Measurements from ENCODE around the gene DNAAF5. TPM values are rescaled to one million over a fixed set of nuclear protein-coding genes. Genes with fewer than 3 reads are reported as not detected.

The DNAAF5 gene
- total RNA-seq, 2 experiments from 2014 or later = 42.6 to 58.5 TPM

DNA sequence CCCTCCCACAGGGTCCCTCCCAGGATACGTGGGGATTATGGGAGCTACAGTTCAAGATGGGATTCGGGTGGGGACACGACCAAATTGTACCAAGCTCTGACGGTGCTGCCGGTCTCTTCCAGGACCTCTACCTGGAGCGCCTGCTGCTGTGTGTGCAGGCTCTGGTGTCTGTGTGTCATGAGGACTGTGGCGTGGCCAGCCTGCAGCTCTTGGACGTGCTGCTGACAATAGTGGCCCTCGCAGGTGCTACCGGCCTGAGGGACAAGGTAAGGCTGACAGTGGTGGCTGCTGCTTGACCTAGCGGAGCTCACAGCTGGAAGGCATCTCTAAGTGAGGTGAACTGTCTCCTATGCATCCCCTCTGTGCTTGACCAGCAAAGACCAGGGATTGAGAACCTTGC lies 35.1 kb downstream of the DNAAF5 start:
- TF ChIP-seq, protein P1, sequence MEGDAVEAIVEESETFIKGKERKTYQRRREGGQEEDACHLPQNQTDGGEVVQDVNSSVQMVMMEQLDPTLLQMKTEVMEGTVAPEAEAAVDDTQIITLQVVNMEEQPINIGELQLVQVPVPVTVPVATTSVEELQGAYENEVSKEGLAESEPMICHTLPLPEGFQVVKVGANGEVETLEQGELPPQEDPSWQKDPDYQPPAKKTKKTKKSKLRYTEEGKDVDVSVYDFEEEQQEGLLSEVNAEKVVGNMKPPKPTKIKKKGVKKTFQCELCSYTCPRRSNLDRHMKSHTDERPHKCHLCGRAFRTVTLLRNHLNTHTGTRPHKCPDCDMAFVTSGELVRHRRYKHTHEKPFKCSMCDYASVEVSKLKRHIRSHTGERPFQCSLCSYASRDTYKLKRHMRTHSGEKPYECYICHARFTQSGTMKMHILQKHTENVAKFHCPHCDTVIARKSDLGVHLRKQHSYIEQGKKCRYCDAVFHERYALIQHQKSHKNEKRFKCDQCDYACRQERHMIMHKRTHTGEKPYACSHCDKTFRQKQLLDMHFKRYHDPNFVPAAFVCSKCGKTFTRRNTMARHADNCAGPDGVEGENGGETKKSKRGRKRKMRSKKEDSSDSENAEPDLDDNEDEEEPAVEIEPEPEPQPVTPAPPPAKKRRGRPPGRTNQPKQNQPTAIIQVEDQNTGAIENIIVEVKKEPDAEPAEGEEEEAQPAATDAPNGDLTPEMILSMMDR (conservative IDR thresholded peaks at IDR 0.05; ENCODE audit: low read length) = no peak
- TF ChIP-seq EZH2phosphoT487 (IDR thresholded peaks at IDR 0.05; ENCODE audit: borderline replicate concordance, low read depth, low read length) = no peak
- intact Hi-C loops (cut with micrococcal nuclease; ENCODE audit: unreplicated experiment) = no loop called here
- no peaks in the 10 kb centered on the region for H3K9me2 ChIP-seq (ENCODE audit: insufficient read depth, low read length)
- ChIA-PET POLR2A (no interaction called here), CTCF (ENCODE audit: unreplicated experiment) (interaction anchor here (0.5 kb wide), 1 partner anchor 13 kb away, joined by 19 read pairs; no protein-coding TSS in a partner anchor)
- no peaks in the 10 kb centered on the region for H4K20me1 ChIP-seq (ENCODE audit: insufficient read depth, low read length)
- no peak overlapping the region for H3K27ac ChIP-seq (ENCODE audit: low read depth, low read length, poor library complexity, severe bottlenecking)
- H2AFZ ChIP-seq (ENCODE audit: low read length) = no peak overlapping the region
- H3K9me3 ChIP-seq (ENCODE audit: low read length) = no peaks in the 10 kb centered on the region
- no peaks in the 10 kb centered on the region for H3K79me2 ChIP-seq (ENCODE audit: insufficient read depth, low read depth, low read length)
- H3K36me3 ChIP-seq (ENCODE audit: insufficient read depth, low read length) = peaks cover 91% of the 10 kb centered on the region
- no TSS peak for BruUV-seq (replicated peaks)
- DNase-seq (ENCODE audit: low spot score) = no peak
- no peaks in the 10 kb centered on the region for H3K4me1 ChIP-seq (ENCODE audit: insufficient read depth, low read length, poor library complexity, severe bottlenecking)
- H3K4me3 ChIP-seq (ENCODE audit: low read depth, low read length, poor library complexity, severe bottlenecking) = no peak overlapping the region
- no peak overlapping the region for H3K4me2 ChIP-seq (ENCODE audit: low read length)

- H3K4me3 ChIP-seq (ENCODE audit: low read depth, low read length, poor library complexity, severe bottlenecking) = no peak overlapping the region
- intact Hi-C loops (cut with micrococcal nuclease; ENCODE audit: unreplicated experiment) = no loop called here
- CTCF ChIA-PET (ENCODE audit: unreplicated experiment) = interaction anchor here (0.6 kb wide), 1 partner anchor 202 kb away, joined by 4 read pairs; no protein-coding TSS in a partner anchor
These were observed 36.4 kb downstream of the DNAAF5 start for GRCh38 chr7:762885-763284.

GRCh38 chr7:763762-764161 lies 37.3 kb downstream of the DNAAF5 start:
- no peaks in the 10 kb centered on the region for H3K9me3 ChIP-seq (ENCODE audit: low read length)
- H3K27ac ChIP-seq (ENCODE audit: low read depth, low read length, poor library complexity, severe bottlenecking) = no peak overlapping the region
- ChIA-PET POLR2A (no interaction called here), CTCF (ENCODE audit: unreplicated experiment) (no interaction called here)
- no peak overlapping the region for H3K4me2 ChIP-seq (ENCODE audit: low read length)
- peaks cover 76% of the 10 kb centered on the region for H3K36me3 ChIP-seq (ENCODE audit: insufficient read depth, low read length)
- no peak overlapping the region for H2AFZ ChIP-seq (ENCODE audit: low read length)
- BruUV-seq (replicated peaks) = no TSS peak
- no peak overlapping the region for H3K4me3 ChIP-seq (ENCODE audit: low read depth, low read length, poor library complexity, severe bottlenecking)
- DNase-seq (ENCODE audit: low spot score) = no peak
- intact Hi-C loops (cut with micrococcal nuclease; ENCODE audit: unreplicated experiment) = no loop called here
- no peaks in the 10 kb centered on the region for H3K9me2 ChIP-seq (ENCODE audit: insufficient read depth, low read length)
- no peaks in the 10 kb centered on the region for H3K4me1 ChIP-seq (ENCODE audit: insufficient read depth, low read length, poor library complexity, severe bottlenecking)
- no peak for TF ChIP-seq EZH2phosphoT487 (IDR thresholded peaks at IDR 0.05; ENCODE audit: borderline replicate concordance, low read depth, low read length)
- TF ChIP-seq, protein P1 (conservative IDR thresholded peaks at IDR 0.05; ENCODE audit: low read length) = no peak
- H3K79me2 ChIP-seq (ENCODE audit: insufficient read depth, low read depth, low read length) = no peaks in the 10 kb centered on the region
- H4K20me1 ChIP-seq (ENCODE audit: insufficient read depth, low read length) = no peaks in the 10 kb centered on the region

More at GRCh38 chr7:762885-763284, 36.4 kb downstream of the DNAAF5 start:
- POLR2A ChIA-PET = no interaction called here
- no peak for DNase-seq (ENCODE audit: low spot score)
- Histone ChIP-seq H3K4me1 (ENCODE audit: insufficient read depth, low read length, poor library complexity, severe bottlenecking) (no peaks in the 10 kb centered on the region), H3K36me3 (ENCODE audit: insufficient read depth, low read length) (peaks cover 82% of the 10 kb centered on the region), H3K9me2 (ENCODE audit: insufficient read depth, low read length) (no peaks in the 10 kb centered on the region), H3K4me2 (ENCODE audit: low read length) (no peak overlapping the region), H4K20me1 (ENCODE audit: insufficient read depth, low read length) (no peaks in the 10 kb centered on the region), H2AFZ (ENCODE audit: low read length) (no peak overlapping the region), H3K79me2 (ENCODE audit: insufficient read depth, low read depth, low read length) (no peaks in the 10 kb centered on the region), H3K27ac (ENCODE audit: low read depth, low read length, poor library complexity, severe bottlenecking) (no peak overlapping the region), H3K9me3 (ENCODE audit: low read length) (no peaks in the 10 kb centered on the region)
- no TSS peak for BruUV-seq (replicated peaks)
- TF ChIP-seq, protein P1 (conservative IDR thresholded peaks at IDR 0.05; ENCODE audit: low read length) = no peak
- no peak for TF ChIP-seq EZH2phosphoT487 (IDR thresholded peaks at IDR 0.05; ENCODE audit: borderline replicate concordance, low read depth, low read length)
